ENCODE measurements around the gene KDM2B.

DNA sequence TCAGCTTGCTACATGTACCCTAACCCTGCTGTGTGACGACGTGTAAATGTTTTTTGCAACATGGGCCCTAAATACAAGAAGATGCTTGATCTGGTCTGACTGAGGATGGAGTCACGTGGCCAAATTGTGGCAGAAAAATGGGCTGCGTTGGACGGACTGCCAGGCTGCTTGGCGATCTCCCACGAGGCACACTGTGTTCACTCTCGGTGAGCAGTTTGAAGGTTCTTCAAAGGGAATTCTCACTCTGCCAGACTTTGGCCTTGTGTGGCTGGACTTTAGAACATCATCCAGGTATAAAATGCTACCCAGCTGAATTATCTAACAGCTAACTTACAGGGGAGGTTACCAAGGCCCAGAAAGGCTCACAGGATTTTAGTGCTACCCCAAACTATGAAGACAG, 85.1 kb downstream of the KDM2B start:
- no peak for TF ChIP-seq EZH2 (IDR thresholded peaks at IDR 0.05; ENCODE audit: borderline replicate concordance, low read depth, low read length, severe bottlenecking)
- TF ChIP-seq, protein P1, sequence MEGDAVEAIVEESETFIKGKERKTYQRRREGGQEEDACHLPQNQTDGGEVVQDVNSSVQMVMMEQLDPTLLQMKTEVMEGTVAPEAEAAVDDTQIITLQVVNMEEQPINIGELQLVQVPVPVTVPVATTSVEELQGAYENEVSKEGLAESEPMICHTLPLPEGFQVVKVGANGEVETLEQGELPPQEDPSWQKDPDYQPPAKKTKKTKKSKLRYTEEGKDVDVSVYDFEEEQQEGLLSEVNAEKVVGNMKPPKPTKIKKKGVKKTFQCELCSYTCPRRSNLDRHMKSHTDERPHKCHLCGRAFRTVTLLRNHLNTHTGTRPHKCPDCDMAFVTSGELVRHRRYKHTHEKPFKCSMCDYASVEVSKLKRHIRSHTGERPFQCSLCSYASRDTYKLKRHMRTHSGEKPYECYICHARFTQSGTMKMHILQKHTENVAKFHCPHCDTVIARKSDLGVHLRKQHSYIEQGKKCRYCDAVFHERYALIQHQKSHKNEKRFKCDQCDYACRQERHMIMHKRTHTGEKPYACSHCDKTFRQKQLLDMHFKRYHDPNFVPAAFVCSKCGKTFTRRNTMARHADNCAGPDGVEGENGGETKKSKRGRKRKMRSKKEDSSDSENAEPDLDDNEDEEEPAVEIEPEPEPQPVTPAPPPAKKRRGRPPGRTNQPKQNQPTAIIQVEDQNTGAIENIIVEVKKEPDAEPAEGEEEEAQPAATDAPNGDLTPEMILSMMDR (IDR thresholded peaks at IDR 0.05; ENCODE audit: borderline replicate concordance, extremely low read depth, low read length, poor library complexity, severe bottlenecking): no peak
